ENCODE results near the gene RCBTB1.
A peak's percentile ranks its signal among the peaks of the same experiment; 100 is the strongest.
"Not testable (repeated sequence)": the region's sequence is repeated elsewhere in the genome, so short reads cannot be mapped to it uniquely, and the experiment has no call there.

The RCBTB1 gene

DNA sequence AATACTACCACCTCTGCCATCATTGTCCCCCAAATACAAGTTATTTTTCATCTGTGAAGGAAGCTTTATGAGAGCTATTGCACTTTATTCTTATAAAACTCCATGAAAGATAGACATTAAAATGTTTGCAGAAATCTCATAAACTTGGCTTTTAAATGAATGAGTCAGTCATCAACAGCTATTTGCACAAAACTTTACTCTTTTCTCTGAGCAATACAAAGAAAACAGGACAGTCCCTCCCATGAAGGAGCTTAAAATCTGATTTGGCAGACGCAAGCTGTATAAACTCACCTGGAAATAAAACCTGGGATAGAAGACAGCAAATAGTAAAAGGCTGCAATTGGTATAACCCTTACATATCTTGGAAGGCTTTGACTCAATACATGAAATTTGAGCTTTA, 16.6 kb upstream of the RCBTB1 start:
- no peak for TF ChIP-seq CTCF (conservative IDR thresholded peaks at IDR 0.05)
- peak overlapping the region; percentile 33; the same call in 1 of the 2 replicates for H3K27ac ChIP-seq

- H3K27ac ChIP-seq, result peak overlapping the region; percentile 38
- no peak for TF ChIP-seq CTCF (conservative IDR thresholded peaks at IDR 0.05)
These were observed 11.8 kb upstream of the RCBTB1 start for GRCh38 chr13:49597043-49597641.

DNA sequence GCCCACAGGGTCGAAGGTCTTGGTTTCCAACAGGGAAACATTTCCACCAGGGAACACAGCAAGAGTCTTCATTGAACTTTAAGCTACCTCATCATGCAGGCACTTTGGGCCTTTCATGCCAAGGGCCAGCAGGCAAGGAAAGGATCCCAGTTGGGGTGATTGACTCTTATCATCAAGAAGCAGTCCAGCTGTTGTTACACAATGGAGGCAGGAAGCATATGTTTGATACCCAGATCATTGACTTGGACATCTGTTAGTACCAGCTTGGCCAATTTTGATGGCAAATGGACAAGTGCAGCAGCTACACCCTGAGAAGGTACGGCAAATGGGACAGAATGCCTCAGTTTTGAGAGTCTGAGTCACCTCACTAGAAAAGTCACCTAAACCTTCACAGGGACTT, 10.9 kb upstream of the RCBTB1 start:
- no peak for TF ChIP-seq CTCF (conservative IDR thresholded peaks at IDR 0.05)
- H3K27ac ChIP-seq, result no peak overlapping the region

DNA sequence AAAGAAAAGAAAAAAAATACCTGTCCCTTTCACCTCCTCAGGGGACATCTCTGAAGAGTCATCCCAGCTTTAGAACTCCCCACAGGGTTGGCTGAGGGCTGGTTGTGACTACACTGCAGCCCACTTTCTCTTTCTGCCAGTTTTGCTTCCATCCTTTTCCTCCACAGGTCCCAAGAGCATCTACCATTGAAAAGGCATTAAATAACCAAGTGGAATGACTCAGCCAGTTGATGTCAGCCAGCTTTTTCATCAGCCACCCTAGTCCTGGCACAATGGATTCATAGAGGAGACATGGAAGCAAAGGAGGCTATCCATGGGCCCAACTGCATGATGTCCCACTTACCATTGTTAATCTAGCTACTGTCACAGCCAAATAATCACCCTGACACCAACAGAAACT, 9.2 kb upstream of the RCBTB1 start:
- no peak for TF ChIP-seq CTCF (conservative IDR thresholded peaks at IDR 0.05)
- no peak overlapping the region for H3K27ac ChIP-seq

DNA sequence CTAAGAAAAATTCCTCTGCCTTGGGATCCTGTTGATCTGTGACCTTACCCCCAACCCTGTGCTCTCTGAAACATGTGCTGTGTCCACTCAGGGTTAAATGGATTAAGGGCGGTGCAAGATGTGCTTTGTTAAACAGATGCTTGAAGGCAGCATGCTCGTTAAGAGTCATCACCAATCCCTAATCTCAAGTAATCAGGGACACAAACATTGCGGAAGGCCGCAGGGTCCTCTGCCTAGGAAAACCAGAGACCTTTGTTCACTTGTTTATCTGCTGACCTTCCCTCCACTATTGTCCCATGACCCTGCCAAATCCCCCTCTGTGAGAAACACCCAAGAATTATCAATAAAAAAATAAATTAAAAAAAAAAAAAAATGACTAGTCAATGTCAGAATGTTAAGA, 8.5 kb upstream of the RCBTB1 start:
- H3K27ac ChIP-seq, result not testable (repeated sequence)

DNA sequence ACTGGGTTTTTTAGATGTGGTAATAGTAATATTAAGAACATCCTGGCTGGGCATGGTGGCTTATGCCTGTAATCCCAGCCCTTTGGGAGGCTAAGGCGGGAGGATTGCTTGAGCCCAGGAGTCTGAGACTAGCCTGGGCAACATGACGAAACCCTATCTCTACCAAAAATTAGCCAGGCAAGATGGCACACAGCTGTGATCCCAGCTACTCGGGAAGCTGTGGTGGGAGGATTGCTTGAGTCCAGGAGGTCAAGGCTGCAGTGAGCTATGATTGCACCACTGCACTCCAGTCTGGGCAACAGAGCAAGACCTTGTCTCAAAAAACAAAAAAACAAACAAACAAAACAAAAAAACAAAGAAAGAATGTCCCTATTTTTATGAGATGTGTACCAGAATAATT, 5.4 kb upstream of the RCBTB1 start:
- not testable (repeated sequence) for H3K27ac ChIP-seq

DNA sequence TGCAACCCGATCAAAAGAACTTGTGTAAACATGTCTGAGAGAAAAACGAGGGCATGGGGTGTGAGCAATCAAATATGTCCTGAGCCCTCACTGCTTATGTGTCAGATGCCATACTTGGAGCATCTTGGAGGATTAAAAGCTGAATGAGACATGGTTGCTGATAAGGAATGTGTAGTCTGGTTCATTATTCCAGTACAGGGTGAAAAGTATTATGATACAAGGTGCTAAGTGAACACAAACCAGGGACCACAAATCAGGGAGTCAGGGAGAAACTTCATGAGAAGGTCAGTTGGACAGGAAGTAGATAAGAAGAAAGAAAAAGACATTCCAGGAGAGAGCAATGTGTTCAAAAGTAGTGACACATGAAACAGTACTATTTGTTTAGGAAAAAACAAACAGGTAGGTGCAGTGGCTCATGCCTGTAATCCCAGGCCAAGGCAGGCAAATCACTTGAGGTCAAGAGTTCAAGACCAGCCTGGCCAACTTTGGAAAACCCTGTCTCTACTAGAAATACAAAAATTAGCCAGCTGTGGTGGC, 2.0 kb upstream of the RCBTB1 start:
- TF ChIP-seq CTCF (conservative IDR thresholded peaks at IDR 0.05), result no peak
- no peak overlapping the region for H3K27ac ChIP-seq

DNA sequence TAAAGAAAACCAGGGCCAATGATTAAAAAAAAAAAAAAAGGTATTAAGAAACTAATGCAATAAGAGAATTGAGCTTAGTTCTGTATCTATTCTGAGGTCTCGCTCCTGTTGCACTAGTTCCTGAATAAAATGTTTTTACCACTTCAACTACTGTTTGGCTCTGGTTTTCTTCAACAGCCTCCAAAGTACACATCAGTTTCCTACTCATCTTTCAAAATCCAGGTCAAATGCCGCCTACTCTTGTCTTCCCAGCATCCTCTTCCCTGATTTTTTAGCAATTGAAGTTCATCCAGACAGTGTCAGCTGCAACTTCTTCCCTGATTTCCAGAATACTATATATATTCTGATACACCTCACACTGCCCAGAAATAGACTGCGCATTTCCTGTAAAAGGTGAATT, 1.4 kb upstream of the RCBTB1 start:
- no peak for TF ChIP-seq CTCF (conservative IDR thresholded peaks at IDR 0.05)
- peak overlapping the region; percentile 90 for H3K27ac ChIP-seq

DNA sequence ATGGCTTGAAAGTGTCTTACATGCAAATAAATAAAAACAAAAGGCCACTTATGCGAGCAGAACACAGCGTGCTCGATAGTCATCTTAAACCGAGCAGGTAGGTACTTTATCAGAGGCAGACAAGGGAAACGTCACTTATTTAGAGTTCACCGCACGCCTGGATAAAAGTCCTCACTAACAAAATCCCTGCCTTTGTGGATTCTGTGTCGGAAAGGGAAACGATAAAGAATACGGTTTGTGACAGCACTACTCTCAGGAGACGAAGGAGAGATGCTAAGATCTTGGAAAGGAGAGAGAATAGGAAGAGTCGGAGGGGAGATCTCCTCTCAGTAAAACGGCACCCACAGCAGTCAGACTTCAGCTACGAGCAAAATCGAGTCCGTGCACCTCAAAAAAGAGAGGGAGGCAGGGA, 581 bp downstream of the RCBTB1 start:
- no peak for TF ChIP-seq CTCF (conservative IDR thresholded peaks at IDR 0.05)
- peak overlapping the region; percentile 90 for H3K27ac ChIP-seq
